IMR-90 (cell line): ENCODE results near the gene SRPK2. TPM values are rescaled to one million over a fixed set of nuclear protein-coding genes. Genes with fewer than 3 reads are reported as not detected.

Experiments
- ATAC-seq: fragments of 200-7000 bp; cut with Tn5 transposase; 2 replicates; pipeline ENCODE4 v1.9.1; 2020; ENCODE audit warnings: low read depth, mild to moderate bottlenecking, moderate library complexity
- BruUV-seq: library from RNA; stranded (reverse); fragments of 400-500 nt; replicated peaks from 2 replicates; lab custom pipeline; 2021; lab: Mats Ljungman, UMichigan
- CTCF ChIA-PET: fragments of 300-600 bp; formaldehyde crosslinking; extraction: SDS; loops from one replicate; lab custom pipeline; 2021; ENCODE audit warnings: antibody characterized with exemption; lab: Yijun Ruan, JAX
- POLR2A ChIA-PET: fragments of 300-600 bp; sonication (Branson Sonifier 250); formaldehyde crosslinking; loops from one replicate; lab custom pipeline; 2022; ENCODE audit warnings: antibody characterized with exemption; ENCODE audit not compliant: unreplicated experiment; lab: Charles Lee
- DNase-seq: peaks from one replicate; pipeline ENCODE4 v3.0.0; 2013
- H2AFZ ChIP-seq: replicated peaks from 2 replicates; pipeline ENCODE3; 2013; ENCODE audit warnings: low read length, mild to moderate bottlenecking; ENCODE audit not compliant: poor library complexity
- H2AK5ac ChIP-seq: 2 replicates; pipeline ENCODE4 v1.6.1; 2013; ENCODE audit warnings: low read depth, low read length, inconsistent platforms
- H2AK9ac ChIP-seq: replicated peaks from 2 replicates; pipeline ENCODE3; 2013; ENCODE audit warnings: mild to moderate bottlenecking, low read depth, low read length, moderate library complexity; ENCODE audit not compliant: poor library complexity
- H2BK120ac ChIP-seq: 2 replicates; pipeline ENCODE4 v1.6.1; 2013; ENCODE audit warnings: low read depth, low read length, inconsistent platforms
- H2BK15ac ChIP-seq: 3 replicates; pipeline ENCODE4 v1.6.1; 2013; ENCODE audit warnings: low read depth, low read length, inconsistent platforms
- H2BK20ac ChIP-seq: 2 replicates; pipeline ENCODE4 v1.6.1; 2013; ENCODE audit warnings: low read depth, mild to moderate bottlenecking, inconsistent platforms, low read length, moderate library complexity
- H2BK5ac ChIP-seq: 2 replicates; pipeline ENCODE4 v1.6.1; 2013; ENCODE audit warnings: mild to moderate bottlenecking, low read depth, low read length, inconsistent platforms; ENCODE audit not compliant: poor library complexity, severe bottlenecking
- H3K14ac ChIP-seq: replicated peaks from 2 replicates; pipeline ENCODE4 v1.6.1; 2013; ENCODE audit warnings: low read depth, low read length, inconsistent platforms
- H3K18ac ChIP-seq: 2 replicates; pipeline ENCODE4 v1.6.1; 2013; ENCODE audit warnings: low read depth, low read length, control low read depth
- H3K23ac ChIP-seq: 2 replicates; pipeline ENCODE4 v1.6.1; 2013; ENCODE audit warnings: low read depth, low read length, inconsistent platforms
- H3K27ac ChIP-seq: 2 replicates; pipeline ENCODE4 v1.5.1; 2013; ENCODE audit warnings: mild to moderate bottlenecking, control low read depth, low read length; ENCODE audit not compliant: insufficient read depth
- H3K27me3 ChIP-seq: 2 replicates; pipeline ENCODE4 v1.6.1; 2013; ENCODE audit warnings: low read length; ENCODE audit not compliant: control insufficient read depth, insufficient read depth
- H3K36me3 ChIP-seq: 2 replicates; pipeline ENCODE4 v1.6.1; 2013; ENCODE audit warnings: low read length, mixed read lengths; ENCODE audit not compliant: control insufficient read depth, insufficient read depth
- H3K4ac ChIP-seq: 2 replicates; pipeline ENCODE4 v1.6.1; 2013; ENCODE audit warnings: low read depth, low read length, inconsistent platforms
- H3K4me1 ChIP-seq: 2 replicates; pipeline ENCODE4 v1.6.1; 2013; ENCODE audit warnings: low read length, mixed read lengths; ENCODE audit not compliant: control insufficient read depth, insufficient read depth
- H3K4me2 ChIP-seq: 2 replicates; pipeline ENCODE4 v1.6.1; 2013; ENCODE audit warnings: low read depth, mild to moderate bottlenecking, control low read depth, low read length, moderate library complexity
- H3K4me3 ChIP-seq: 2 replicates; pipeline ENCODE4 v1.5.1; 2013; ENCODE audit warnings: low read depth, mild to moderate bottlenecking, control low read depth, low read length, moderate library complexity; ENCODE audit not compliant: insufficient read depth
- H3K56ac ChIP-seq: 2 replicates; pipeline ENCODE4 v1.6.1; 2013; ENCODE audit warnings: low read length, inconsistent platforms; ENCODE audit not compliant: insufficient read depth; ENCODE audit errors: extremely low read depth
- H3K79me1 ChIP-seq, 2 experiments: 2 replicates each; pipeline ENCODE4 v1.6.1; 2013; ENCODE audit warnings: low read length in 2 of 2, inconsistent platforms in 1 of 2, low read depth in 1 of 2
- H3K9ac ChIP-seq: 2 replicates; pipeline ENCODE4 v1.6.1; 2013; ENCODE audit warnings: low read depth, low read length, control low read depth
- H3K9me1 ChIP-seq: 2 replicates; pipeline ENCODE4 v1.6.1; 2013; ENCODE audit warnings: low read length, inconsistent platforms; ENCODE audit not compliant: insufficient read depth
- H3K9me3 ChIP-seq: 2 replicates; pipeline ENCODE4 v1.6.1; 2013; ENCODE audit warnings: low read length; ENCODE audit not compliant: control insufficient read depth, insufficient read depth
- H4K20me1 ChIP-seq: 2 replicates; pipeline ENCODE4 v1.6.1; 2013; ENCODE audit warnings: low read length, inconsistent platforms; ENCODE audit not compliant: insufficient read depth
- H4K5ac ChIP-seq: 2 replicates; pipeline ENCODE4 v1.6.1; 2013; ENCODE audit warnings: mild to moderate bottlenecking, low read depth, low read length, control low read depth
- H4K8ac ChIP-seq, 2 experiments: 2 replicates each; pipeline ENCODE4 v1.6.1; 2013; ENCODE audit warnings: low read depth in 2 of 2, low read length in 2 of 2, control low read depth in 1 of 2, inconsistent platforms in 1 of 2
- H4K91ac ChIP-seq: 2 replicates; pipeline ENCODE4 v1.6.1; 2013; ENCODE audit warnings: low read depth, low read length, inconsistent platforms; ENCODE audit not compliant: insufficient read depth
- RFX5 ChIP-seq: IDR thresholded peaks from 2 replicates; pipeline ENCODE4 v1.8.0; 2012; ENCODE audit warnings: low read depth, mild to moderate bottlenecking, low read length, moderate library complexity
- WGBS, 2 experiments: methylation state at CpG; one replicate each; pipeline versions ENCODE4 v1.1.5 to v1.1.7; 2013; ENCODE audit warnings: missing lambda C conversion rate in 2 of 2; ENCODE audit not compliant: insufficient read length in 1 of 2; ENCODE audit errors: extremely low coverage in 2 of 2; 5-methylcytosine and 5-hydroxymethylcytosine counted together
- dilution Hi-C: fragments of 300-500 bp; cut with HindIII; formaldehyde crosslinking; loops from one replicate; pipeline ENCODE4 v1.14.3; 2018; ENCODE audit warnings: low sequenced_read_pairs; ENCODE audit not compliant: unreplicated experiment
- in situ Hi-C: fragments of 300-500 bp; cut with MboI; formaldehyde crosslinking; loops from 3 replicates; pipeline ENCODE4 v1.14.3; 2019; ENCODE audit warnings: low sequenced_read_pairs, inconsistent platforms, mixed read lengths
- intact Hi-C: fragments of 100-400 bp; cut with micrococcal nuclease; formaldehyde crosslinking; loops from 2 replicates; pipeline ENCODE4 v1.10.0; 2022
- polyA plus RNA-seq, 3 experiments: library from polyadenylated mRNA; depleted of rRNA; stranded (reverse); fragments of >200 nt; gene quantifications; 2 replicates each; pipeline ENCODE4 v1.2.3, GENCODE V29; 2012; ENCODE audit warnings: low replicate concordance in 1 of 3
- total RNA-seq: library from RNA; depleted of rRNA; stranded (reverse); fragments of >200 nt; gene quantifications from 2 replicates; pipeline ENCODE4 v1.2.3, GENCODE V29; 2012

The SRPK2 gene
- total and polyA plus RNA-seq, 2 of the 4 experiments (the other 2 are of a cell fraction): 13.2 to 33.0 TPM

GRCh38 chr7:105353752-105354328, 34.9 kb downstream of the SRPK2 start:
- no peak for DNase-seq
- Histone ChIP-seq H4K20me1 (peaks cover 64% of the 10 kb centered on the region), H2BK120ac (no peak overlapping the region), H3K9me1 (peaks cover 24% of the 10 kb centered on the region), H3K4me1 (peaks cover 14% of the 10 kb centered on the region), H2AK9ac (no peak overlapping the region), H3K79me1 (peaks cover 38 to 76% of the 10 kb centered on the region in 2 experiments), H3K27ac (no peak overlapping the region), H2BK15ac (no peak overlapping the region), H3K18ac (no peak overlapping the region), H3K4ac (no peak overlapping the region), H3K4me2 (no peak overlapping the region), H3K27me3 (no peaks in the 10 kb centered on the region), H3K56ac (no peak overlapping the region), H3K14ac (no peak overlapping the region), H3K36me3 (no peaks in the 10 kb centered on the region), H3K23ac (no peak overlapping the region), H4K5ac (no peak overlapping the region), H2AK5ac (no peak overlapping the region), H2BK20ac (no peak overlapping the region), H4K91ac (no peak overlapping the region), H2BK5ac (no peak overlapping the region), H3K9ac (no peak overlapping the region), H3K9me3 (no peaks in the 10 kb centered on the region), H4K8ac (no peak overlapping the region), H2AFZ (no peak overlapping the region), H3K4me3 (no peak overlapping the region)
- ChIA-PET POLR2A (no interaction called here), CTCF (interaction anchor here (0.6 kb wide), 1 partner anchor 1137 kb away, joined by 3 read pairs; no protein-coding TSS in a partner anchor)
- in situ Hi-C loops (no loop called here), intact Hi-C loops (no loop called here), dilution Hi-C loops (no loop called here)
- TF ChIP-seq RFX5: no peak
- ATAC-seq: no peak
- BruUV-seq: no TSS peak
- 64% methylated on average over 2 of the region's 5 CpGs; no CpG with 5 or more reads in 1 of the 2 experiments for WGBS, 2 experiments
